Measurements from ENCODE around the gene IL23R.

DNA sequence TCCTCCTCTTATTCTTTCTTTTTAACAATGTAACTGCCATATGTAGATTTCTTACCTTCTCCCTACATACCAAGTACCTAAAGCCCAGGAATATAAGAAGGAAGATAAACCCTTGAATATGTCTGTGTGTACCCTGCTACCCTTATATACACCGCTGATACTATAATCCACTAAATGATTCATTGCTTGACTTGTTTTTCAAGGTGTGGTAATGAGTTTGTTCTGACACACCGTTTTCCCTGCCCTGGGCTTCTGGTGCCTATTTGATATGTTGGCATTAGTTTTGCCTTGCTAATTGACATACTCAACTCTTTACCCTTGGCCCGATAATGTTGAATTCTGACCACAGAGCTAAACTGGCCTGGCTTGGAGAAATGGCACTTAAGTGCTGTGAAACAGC, 64.3 kb downstream of the IL23R start:
- TF ChIP-seq, protein P1, sequence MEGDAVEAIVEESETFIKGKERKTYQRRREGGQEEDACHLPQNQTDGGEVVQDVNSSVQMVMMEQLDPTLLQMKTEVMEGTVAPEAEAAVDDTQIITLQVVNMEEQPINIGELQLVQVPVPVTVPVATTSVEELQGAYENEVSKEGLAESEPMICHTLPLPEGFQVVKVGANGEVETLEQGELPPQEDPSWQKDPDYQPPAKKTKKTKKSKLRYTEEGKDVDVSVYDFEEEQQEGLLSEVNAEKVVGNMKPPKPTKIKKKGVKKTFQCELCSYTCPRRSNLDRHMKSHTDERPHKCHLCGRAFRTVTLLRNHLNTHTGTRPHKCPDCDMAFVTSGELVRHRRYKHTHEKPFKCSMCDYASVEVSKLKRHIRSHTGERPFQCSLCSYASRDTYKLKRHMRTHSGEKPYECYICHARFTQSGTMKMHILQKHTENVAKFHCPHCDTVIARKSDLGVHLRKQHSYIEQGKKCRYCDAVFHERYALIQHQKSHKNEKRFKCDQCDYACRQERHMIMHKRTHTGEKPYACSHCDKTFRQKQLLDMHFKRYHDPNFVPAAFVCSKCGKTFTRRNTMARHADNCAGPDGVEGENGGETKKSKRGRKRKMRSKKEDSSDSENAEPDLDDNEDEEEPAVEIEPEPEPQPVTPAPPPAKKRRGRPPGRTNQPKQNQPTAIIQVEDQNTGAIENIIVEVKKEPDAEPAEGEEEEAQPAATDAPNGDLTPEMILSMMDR (IDR thresholded peaks at IDR 0.05): no peak
- no peak for TF ChIP-seq POLR2A (IDR thresholded peaks at IDR 0.05)
